Activated CD8-positive, alpha-beta T cell treated with anti-CD3 and anti-CD28 coated beads for 36 hours (primary cell): ENCODE measurements around the gene CNOT9. TPM values are rescaled to one million over a fixed set of nuclear protein-coding genes. Genes with fewer than 3 reads are reported as not detected.

Experiments used
- ATAC-seq: fragments of 200-7000 bp; cut with Tn5 transposase; one replicate; pipeline ENCODE4 v1.10.0; 2021; ENCODE audit warnings: mild to moderate bottlenecking, moderate library complexity
- CTCF ChIA-PET: fragments of 350-600 bp; sonication (Branson Sonifier 250); formaldehyde crosslinking; loops from one replicate; lab custom pipeline; 2021; ENCODE audit warnings: antibody characterized with exemption; lab: Charles Lee
- POLR2A ChIA-PET: fragments of 350-600 bp; sonication (Branson Sonifier 250); formaldehyde crosslinking; loops from one replicate; lab custom pipeline; 2021; ENCODE audit warnings: antibody characterized with exemption; lab: Charles Lee
- DNase-seq: peaks from one replicate; pipeline ENCODE4 v3.0.0-alpha.2; 2020
- H3K27ac Mint-ChIP-seq: one replicate; pipeline ENCODE4 v1.8.0; 2021; ENCODE audit warnings: mild to moderate bottlenecking, mixed read lengths
- H3K27me3 Mint-ChIP-seq: one replicate; pipeline ENCODE4 v1.8.0; 2021; ENCODE audit warnings: mixed read lengths
- H3K36me3 Mint-ChIP-seq: one replicate; pipeline ENCODE4 v1.8.0; 2021; ENCODE audit warnings: low read depth, mixed read lengths
- H3K4me1 Mint-ChIP-seq: one replicate; pipeline ENCODE4 v1.8.0; 2021; ENCODE audit warnings: low read depth, mixed read lengths
- H3K4me3 Mint-ChIP-seq: one replicate; pipeline ENCODE4 v1.8.0; 2021; ENCODE audit warnings: mild to moderate bottlenecking, moderate library complexity, mixed read lengths
- H3K9me3 Mint-ChIP-seq: one replicate; pipeline ENCODE4 v1.8.0; 2021; ENCODE audit warnings: mixed read lengths
- intact Hi-C: fragments of 100-400 bp; cut with micrococcal nuclease; formaldehyde crosslinking; loops from one replicate; pipeline ENCODE4 v1.10.0; 2022
- total RNA-seq, 2 experiments: library from RNA; stranded (reverse); gene quantifications; one replicate each; pipeline ENCODE4 v1.2.3, GENCODE V29; 2021
- TF ChIP-seq, protein P1 (sequence below): fragments of 200-600 bp; IDR thresholded peaks from one replicate; pipeline ENCODE4 v1.8.0; 2022; ENCODE audit warnings: antibody characterized with exemption, mild to moderate bottlenecking

The CNOT9 gene
- total RNA-seq, 2 experiments from 2014 or later: 106 to 119 TPM

DNA sequence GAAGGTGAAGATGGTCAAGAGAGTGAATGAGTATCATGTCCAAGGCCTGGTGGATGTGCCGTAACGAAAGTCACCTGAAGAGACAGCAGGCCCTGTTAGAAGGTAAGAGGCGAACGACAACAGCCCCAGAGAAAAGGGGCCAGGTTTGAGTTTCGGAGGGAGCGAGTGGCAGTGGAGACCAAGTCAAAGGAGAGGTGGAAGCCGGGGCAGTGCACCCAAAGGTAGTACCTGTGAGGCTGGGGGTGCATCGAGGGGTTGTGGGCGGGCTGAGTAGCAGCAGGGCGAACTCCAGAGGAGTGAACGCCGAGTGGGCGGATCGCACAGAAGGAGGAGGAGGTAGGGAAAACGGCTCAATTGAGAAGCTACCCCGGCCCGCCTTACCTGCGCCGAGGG, 846 bp upstream of the CNOT9 start:
- no peaks in the 10 kb centered on the region for H3K9me3 Mint-ChIP-seq

DNA sequence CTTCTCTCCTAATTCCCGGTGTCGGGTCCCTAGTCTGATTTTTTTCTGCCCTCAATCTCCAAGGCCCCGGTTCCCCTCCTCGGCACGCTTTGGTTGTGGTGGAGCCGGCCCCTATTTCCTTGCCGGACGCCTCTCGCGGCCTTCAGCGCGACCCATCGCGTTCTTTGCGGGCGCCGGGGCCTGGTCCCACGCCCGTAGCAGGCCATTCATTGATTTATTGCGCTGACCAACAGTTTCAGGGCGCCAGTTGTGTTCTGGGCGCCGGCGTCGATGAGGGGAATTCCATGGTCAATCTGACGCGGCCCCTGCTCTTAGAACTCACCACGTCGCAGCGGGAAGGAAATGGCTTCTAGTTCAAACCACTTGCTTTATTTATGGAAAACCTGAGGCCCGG, 396 bp downstream of the CNOT9 start:
- ChIA-PET CTCF (no interaction called here), POLR2A (interaction anchor here (0.8 to 2.3 kb wide), 3 partner anchors 9 to 90 kb away, joined by 4 to 7 read pairs (median 5); partner anchors contain the start of genes BCS1L and ZNF142)
- H3K4me1 Mint-ChIP-seq: peaks cover 43% of the 10 kb centered on the region
- no peaks in the 10 kb centered on the region for H3K27me3 Mint-ChIP-seq
- H3K9me3 Mint-ChIP-seq: no peaks in the 10 kb centered on the region
- peak; percentile 17 for ATAC-seq
- H3K36me3 Mint-ChIP-seq: peaks cover 64% of the 10 kb centered on the region
- intact Hi-C loops: no loop called here
- peak overlapping the region; percentile 100 for H3K27ac Mint-ChIP-seq
- DNase-seq: peak; percentile 81
- peak overlapping the region; percentile 88 for H3K4me3 Mint-ChIP-seq
- TF ChIP-seq, protein P1, sequence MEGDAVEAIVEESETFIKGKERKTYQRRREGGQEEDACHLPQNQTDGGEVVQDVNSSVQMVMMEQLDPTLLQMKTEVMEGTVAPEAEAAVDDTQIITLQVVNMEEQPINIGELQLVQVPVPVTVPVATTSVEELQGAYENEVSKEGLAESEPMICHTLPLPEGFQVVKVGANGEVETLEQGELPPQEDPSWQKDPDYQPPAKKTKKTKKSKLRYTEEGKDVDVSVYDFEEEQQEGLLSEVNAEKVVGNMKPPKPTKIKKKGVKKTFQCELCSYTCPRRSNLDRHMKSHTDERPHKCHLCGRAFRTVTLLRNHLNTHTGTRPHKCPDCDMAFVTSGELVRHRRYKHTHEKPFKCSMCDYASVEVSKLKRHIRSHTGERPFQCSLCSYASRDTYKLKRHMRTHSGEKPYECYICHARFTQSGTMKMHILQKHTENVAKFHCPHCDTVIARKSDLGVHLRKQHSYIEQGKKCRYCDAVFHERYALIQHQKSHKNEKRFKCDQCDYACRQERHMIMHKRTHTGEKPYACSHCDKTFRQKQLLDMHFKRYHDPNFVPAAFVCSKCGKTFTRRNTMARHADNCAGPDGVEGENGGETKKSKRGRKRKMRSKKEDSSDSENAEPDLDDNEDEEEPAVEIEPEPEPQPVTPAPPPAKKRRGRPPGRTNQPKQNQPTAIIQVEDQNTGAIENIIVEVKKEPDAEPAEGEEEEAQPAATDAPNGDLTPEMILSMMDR: no peak

More for the DNA sequence above, 846 bp upstream of the CNOT9 start:
- peaks cover 66% of the 10 kb centered on the region for H3K36me3 Mint-ChIP-seq
- H3K27me3 Mint-ChIP-seq: no peaks in the 10 kb centered on the region
- intact Hi-C loops: no loop called here
- ChIA-PET POLR2A (interaction anchor here (0.9 to 1.0 kb wide), 3 partner anchors 11 to 345 kb away, joined by 3 to 5 read pairs (median 4); no protein-coding TSS in a partner anchor), CTCF (no interaction called here)
- TF ChIP-seq, protein P1: no peak
- H3K4me1 Mint-ChIP-seq: peaks cover 51% of the 10 kb centered on the region
- ATAC-seq (peak; percentile 29), DNase-seq (peak; percentile 80)
- H3K27ac Mint-ChIP-seq: peak overlapping the region; percentile 100
- H3K4me3 Mint-ChIP-seq: peak overlapping the region; percentile 88

DNA sequence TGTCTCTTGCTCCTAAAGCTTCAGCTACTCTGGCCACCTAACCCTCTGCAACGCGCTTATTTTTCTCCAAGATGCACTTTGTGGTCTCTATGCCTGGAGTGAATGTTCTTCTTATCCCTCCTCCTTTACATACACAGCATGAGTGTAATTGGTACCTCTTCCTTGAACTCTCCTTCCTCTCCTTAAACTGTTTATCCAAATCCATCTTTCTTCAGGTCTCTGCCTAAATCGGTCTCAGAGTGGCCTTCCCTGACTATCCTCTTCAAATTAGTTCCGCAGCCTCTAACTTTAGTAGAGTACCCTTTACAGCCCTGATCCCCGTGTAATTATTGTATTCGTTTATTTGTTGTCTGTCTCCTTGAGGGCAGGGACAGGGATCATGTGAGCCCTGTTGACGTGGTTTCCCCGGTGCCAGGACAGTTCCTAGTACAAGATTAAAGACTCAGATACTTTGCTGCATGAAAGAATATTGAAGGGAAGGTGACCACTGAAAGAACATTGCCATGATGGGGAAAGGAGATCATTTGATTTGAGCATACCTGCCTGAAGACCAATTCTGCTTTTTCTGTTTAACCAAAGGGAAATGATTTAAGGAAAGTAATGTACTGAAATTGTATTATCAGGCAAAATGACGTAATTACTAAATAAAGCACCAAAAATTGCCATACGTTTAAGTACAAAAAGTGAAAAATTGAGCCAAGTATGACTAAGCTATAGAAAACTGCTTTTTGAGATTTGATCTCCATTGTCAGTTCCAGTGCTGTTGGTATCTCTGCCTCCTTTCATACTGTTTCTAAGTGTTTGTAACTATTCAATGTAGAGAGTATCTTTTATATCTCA, 1.2 kb downstream of the CNOT9 start:
- H3K9me3 Mint-ChIP-seq: no peaks in the 10 kb centered on the region
- ChIA-PET POLR2A (interaction anchor here (0.6 to 2.3 kb wide), 6 partner anchors 8 to 170 kb away, joined by 3 to 7 read pairs (median 4); partner anchors contain the start of genes BCS1L and ZNF142), CTCF (interaction anchor here (0.7 to 1.4 kb wide), 3 partner anchors 23 to 140 kb away, joined by 3 read pairs; partner anchors contain the start of genes BCS1L and ZNF142)
- no peaks in the 10 kb centered on the region for H3K27me3 Mint-ChIP-seq
- peak overlapping the region; percentile 88 for H3K4me3 Mint-ChIP-seq
- H3K36me3 Mint-ChIP-seq: peaks cover 60% of the 10 kb centered on the region
- DNase-seq: peak; percentile 38
- TF ChIP-seq, protein P1: no peak
- intact Hi-C loops: no loop called here
- peak overlapping the region; percentile 100 for H3K27ac Mint-ChIP-seq
- peaks cover 42% of the 10 kb centered on the region for H3K4me1 Mint-ChIP-seq
- ATAC-seq: no peak

DNA sequence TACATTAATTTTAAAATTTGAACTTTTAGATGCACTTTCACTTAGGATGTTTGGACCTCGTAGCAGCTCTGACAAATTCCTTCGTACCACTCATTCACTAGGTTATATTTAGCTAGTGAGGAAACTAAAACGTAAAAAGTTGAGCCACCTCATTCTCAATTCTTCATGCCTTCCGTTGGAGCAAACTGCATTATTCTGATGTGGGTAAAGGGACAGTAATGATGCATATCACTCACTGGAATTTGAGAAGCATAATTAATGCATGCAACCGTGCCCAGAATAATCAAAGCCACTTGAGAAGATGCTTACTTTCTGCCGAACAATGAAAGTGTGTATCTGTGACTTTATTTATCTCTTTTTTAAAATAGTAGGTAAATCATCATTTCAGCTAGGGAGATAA, 2.2 kb downstream of the CNOT9 start:
- Mint-ChIP-seq H3K4me1 (peaks cover 45% of the 10 kb centered on the region), H3K27ac (peak overlapping the region; percentile 100), H3K4me3 (peak overlapping the region; percentile 88), H3K27me3 (no peaks in the 10 kb centered on the region), H3K36me3 (peaks cover 56% of the 10 kb centered on the region), H3K9me3 (no peaks in the 10 kb centered on the region)
- intact Hi-C loops: no loop called here
- DNase-seq: no peak
- TF ChIP-seq, protein P1: no peak
- ChIA-PET POLR2A (interaction anchor here (0.9 to 2.3 kb wide), 2 partner anchors 12 to 88 kb away, joined by 6 to 7 read pairs; partner anchors contain the start of genes BCS1L and ZNF142), CTCF (interaction anchor here (0.7 to 1.4 kb wide), 4 partner anchors 24 to 139 kb away, joined by 3 read pairs; partner anchors contain the start of genes BCS1L and ZNF142)
- ATAC-seq: no peak
